GM19351 (cell line): ENCODE results near the gene B4GALT1.
"Not testable (repeated sequence)": the region's sequence is repeated elsewhere in the genome, so short reads cannot be mapped to it uniquely, and the experiment has no call there.

Experiments used
- ATAC-seq: cut with Tn5 transposase; IDR thresholded peaks from one replicate; pipeline ENCODE4 v1.9.1; 2021; ENCODE audit warnings: mild to moderate bottlenecking, moderate library complexity; ENCODE audit not compliant: unreplicated experiment

Gene B4GALT1

DNA sequence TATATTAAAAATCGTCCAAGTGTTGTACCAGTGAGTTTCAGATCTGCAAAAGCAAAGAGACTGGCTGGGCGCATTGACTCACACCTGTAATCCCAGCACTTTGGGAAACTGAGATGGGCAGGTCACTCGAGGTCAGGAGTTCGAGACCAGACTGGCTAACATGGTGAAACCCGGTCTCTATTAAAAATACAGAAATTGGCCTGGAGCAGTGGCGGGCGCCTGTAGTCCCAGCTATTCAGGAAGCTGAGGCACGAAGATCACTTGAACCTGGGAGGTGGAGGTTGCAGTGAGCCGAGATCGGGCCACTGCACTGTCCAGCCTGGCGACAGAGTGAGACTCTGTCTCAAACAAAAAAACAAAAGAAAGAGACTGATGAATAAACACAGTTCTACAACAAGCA is 18.3 kb upstream of the B4GALT1 start:
- no peak for ATAC-seq

DNA sequence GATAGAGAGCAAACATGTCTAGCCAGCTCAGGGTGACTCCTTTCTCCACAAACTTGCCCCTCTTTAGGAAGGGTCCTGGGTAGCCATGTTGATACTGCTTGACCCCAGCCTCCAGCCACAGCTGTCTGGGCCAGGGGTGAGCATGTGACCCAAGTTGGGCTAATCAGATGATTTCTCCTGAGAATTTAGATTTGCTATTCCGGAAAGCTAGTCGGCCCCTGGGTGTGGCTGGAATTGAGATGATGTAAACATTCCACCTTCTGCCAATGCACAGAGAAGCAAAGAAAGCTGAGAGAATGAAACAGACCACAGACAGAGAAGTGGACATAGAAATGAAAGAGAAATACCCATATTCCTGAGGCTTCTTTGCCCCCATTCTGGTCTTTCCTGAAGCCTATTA is 17.8 kb upstream of the B4GALT1 start:
- no peak for ATAC-seq

DNA sequence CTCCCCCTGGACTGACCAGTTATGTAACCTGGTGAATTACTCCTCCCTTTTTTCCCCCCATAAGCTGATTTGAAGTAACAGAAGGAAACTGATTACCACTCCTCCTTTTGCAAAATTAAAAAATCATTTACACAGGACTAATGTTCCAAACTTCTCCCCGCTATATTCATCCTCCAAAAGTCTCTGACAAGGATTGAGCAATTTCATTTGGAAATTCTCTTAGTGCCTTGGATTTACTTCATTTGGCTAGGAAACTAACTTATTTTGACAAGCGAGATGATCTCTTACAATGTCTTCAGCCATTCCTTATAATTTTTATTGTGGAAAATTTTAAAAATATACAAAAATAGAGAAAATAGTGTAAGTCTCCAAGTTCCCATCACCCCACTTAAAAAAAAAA is 15.4 kb upstream of the B4GALT1 start:
- no peak for ATAC-seq

DNA sequence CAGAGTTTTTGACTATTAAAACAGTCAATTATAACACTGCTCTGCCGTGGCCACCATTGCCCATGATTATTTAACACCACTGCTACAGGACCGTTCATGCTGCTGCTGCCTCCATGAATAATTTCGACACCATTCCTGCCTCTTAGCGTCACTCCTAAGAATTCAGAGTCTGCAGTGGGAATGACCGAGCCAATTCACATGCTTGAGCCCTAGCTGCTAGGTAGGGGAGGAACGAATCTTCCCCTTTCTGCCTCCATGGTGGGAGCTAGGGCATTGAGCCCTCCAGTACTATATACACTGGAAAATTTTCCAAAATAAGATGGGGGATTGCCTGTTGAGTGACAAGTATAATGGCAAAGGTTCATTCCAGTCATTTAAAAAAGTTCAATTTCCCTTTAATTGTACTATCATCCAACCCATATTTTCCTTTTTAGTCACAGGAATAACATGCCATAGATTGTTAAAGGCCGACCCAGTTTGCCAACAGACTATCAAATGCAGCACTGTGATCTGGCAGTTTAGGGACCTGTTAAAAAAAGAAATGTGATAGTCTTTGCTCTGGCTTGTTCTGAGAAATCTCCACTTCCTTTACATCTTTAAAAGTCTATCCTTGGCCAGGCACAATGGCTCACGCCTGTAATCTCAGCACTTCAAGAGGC is 13.5 kb upstream of the B4GALT1 start:
- no peak for ATAC-seq

DNA sequence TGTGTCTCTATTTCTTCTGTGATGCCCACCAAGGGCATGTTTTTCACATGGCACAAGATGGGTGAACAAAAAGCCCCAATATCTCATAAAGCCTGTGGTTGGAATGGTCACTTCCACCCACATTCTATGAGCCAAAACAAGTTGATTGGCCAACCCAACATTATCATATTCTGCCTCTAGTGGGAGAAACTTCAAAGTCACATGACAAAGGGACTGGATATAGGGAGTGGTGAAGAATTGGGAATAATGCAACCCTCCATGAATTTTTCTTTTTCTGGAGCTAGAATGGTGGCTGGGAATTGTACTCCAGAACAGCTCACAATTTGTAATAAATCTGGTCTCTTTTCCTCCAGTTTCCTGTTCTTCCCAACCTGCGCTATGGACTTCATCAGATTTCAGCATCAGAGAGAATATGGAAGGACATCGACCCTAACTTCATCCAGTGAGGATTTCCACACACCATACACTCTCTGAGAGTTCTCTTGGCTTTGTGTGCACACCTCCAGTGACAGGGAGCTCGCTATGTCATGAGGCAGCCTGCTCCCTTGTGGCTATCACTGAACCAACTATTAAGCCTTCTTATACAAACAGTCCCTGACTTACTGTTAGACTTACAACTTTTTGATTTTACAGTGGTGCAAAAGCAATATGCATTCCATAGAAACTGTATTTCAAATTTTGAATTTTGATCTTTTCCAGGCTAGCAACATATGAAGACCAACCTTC is 12.0 kb upstream of the B4GALT1 start:
- no peak for ATAC-seq

DNA sequence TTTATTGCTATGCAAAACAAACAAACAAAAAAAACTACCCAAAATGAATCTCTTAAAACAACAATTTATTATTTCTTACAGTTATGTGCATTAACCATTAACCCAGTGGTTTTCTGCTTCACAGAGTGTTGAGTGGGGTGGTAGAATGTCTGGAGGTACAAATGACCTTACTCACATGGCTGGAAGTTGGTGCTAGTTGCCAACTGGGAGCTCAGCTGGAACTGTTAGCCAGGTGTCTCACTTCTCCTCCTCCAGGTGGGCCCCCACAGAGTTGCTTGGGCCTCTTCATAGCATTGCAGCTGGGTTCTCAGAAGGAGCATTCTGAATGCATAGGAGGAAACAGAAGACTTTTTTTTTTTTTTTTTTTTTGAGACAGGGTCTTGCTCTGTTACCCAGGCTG is 10.5 kb upstream of the B4GALT1 start:
- ATAC-seq = peak; percentile 50

DNA sequence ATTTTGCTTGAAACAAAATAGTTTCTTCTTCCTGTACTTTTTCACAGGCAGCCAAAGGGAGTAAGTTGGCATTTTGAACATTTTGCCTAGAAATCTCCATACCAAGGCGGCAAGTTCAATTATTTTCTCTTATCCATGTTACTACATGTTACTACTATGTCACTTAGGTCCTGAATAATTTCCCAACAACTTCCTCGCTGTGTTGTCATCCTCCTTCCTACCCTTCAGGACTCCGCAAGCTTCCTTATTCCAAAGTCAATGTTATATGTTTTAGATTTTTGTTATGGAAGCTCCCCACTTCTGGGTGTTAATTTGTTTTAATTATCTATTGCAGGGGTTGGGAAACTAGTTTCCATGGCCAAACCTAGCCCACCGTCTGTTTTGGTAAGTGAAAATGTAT is 9.9 kb upstream of the B4GALT1 start:
- no peak for ATAC-seq

DNA sequence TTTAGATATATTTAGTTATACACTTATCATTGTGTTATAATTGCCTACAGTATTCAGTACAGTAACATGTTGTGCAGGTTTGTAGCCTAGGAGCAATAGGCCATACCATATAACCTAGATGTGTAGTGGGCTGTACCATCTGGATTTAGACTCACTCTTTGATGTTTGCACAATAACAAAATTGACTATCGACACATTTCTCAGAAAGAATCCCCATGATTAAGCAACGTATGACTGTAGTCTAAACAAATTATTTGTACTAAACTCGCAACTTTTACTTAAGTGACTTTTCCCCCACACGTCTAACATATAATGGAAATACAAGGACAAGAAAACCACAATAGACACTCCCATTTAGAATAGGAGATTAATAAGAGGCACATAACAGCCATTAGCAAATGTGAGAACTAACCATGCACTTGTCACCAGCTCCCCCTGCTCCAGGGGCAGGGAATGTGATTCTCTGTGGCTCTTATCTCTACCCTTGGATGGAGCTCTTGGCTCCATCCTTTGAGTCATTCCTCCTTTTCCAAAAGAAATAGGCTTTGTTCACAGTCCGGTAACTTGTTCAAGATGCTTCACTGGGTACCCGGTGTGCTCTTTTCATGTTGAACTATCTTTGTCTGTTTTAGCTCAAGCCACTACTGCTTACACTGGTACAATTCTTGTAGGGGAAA is 8.7 kb upstream of the B4GALT1 start:
- ATAC-seq = no peak

DNA sequence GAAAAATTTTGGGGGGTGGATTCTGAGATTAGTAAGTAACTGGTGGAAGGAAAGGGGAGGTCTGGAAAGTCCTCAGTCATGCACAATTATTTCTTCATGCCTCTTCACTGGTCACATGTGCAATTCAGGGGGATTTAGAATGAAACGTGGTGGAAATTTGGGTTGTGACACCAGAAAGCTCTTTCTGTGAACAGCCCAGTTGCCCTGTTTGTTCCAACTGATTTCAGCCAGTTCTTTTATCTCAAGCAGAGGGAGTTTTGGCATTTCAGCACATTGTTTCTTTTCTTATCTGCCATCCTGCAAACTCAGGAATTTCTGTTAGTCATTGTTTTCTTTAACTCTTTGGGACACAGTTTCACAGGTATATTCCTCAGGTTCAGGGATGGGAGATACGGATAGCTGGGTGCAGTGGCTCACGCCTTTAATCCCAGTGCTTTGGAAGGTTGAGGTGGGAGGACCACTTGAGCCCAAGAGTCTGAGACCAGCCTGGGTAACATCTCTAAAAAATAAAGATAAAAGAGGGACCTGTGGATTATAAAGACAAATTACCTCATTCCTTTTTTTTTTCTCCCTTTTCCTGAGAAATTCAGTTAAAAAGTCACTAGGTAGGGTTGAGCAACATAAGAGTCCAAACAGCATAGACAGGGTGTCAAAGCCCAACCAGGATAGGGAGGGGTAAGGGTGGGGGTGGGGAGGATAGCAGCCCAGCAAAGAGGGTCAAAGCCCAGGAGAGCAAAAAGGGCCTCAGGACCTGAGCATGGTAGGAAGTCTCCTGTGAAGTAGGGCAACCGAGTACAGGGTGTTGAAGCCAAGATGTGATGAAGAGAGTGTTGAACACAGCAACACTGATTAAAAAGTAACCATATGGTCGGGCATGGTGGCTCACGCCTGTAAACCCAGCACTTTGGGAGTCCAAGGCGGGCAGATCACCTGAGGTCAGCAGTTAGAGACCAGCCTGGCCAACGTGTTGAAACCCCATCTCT is 5.4 kb upstream of the B4GALT1 start:
- no peak for ATAC-seq

DNA sequence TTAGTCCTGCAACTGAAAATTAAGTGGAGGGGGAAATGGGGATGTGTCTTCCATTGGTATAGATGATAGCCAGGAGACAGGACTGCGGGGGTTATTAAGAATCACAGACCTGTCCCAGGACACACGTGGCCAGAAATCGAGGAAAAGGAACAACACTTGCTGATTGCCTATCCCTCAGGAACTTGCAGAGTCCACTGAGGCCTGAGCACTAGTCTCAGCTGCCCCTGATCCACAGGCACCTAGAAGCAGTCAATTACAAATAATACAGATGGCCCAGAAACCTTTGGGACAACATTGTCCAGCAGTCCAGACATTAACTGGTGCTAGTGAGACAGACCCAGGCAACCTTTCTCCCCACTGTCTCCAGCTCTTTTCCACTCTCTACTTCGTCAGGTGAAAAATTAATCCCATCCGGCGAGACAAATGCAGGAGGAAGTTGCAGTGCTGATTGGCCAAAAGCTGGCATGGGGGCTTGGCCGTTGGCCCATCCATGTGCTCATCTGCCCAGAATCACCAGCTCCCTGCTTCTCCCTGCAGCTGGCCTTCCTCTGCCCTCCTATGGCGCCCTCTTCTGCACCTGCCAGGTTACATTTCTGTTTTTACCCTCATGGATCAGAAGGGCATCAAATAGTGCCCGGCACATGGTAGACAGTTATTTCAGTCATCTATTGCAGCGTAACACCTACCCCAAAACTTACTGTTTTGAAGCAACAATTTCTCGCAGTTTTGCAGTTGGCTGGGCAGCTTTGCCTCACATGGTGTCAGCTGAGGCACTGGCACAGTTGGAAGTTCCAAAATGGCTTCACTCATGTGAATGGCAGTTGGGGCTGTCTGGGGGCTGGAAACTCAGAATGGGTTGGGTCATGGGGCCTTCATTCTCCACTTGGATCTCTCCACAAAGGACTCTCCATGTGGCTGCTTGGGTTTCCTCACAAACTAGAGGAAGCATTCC is 3.6 kb upstream of the B4GALT1 start:
- no peak for ATAC-seq

DNA sequence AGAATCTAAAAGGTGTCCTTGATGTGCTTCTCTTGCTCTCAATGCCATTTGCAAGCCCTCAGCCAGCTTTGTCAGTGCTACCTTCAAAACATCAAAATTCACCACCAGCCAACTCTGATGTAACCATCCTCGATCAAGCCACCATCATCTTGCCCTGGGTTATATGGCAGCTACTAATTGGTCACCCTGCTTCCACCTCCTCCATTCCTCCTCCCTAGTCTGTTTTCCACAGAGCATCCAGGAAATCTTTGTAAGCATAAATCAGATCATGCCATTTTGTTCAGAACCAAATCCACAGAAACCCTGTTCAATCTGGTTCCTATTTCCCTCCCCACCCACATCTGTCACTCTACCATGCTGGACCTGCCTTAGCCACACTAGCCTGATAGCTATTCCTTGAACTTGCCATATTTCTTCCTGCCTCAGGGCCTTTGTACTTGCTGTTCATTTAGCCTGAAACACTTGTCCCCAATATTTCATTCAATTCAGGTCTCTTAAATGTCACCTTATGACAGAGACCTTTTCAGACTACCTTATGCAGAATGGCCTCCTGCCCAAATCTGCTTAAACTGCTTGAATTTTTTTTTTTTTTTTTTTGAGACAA is 1.9 kb upstream of the B4GALT1 start:
- ATAC-seq = no peak

DNA sequence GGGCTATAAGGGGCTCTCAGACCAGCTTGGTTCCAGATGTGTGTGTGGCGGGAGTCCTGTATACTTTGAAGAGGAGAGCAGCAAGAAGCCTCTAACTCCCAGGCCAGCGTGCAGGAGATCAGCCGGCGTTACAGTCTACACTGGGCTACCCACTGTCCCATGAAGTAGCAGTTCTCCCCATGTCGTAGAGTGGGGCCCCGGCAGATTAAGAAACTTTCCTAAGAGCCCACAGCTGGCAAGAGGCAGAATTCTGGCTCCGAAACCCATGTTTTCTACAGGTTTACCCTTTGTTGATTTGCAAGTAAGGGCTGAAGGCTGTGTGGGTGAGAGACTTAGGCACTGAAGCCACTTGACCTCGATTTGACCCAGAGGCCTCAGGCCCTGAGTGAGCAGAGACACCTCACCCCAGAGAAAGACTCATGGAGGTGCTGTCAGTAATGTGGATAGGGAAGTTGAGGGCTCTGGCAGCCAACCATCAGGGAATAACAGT is 881 bp upstream of the B4GALT1 start:
- no peak for ATAC-seq

DNA sequence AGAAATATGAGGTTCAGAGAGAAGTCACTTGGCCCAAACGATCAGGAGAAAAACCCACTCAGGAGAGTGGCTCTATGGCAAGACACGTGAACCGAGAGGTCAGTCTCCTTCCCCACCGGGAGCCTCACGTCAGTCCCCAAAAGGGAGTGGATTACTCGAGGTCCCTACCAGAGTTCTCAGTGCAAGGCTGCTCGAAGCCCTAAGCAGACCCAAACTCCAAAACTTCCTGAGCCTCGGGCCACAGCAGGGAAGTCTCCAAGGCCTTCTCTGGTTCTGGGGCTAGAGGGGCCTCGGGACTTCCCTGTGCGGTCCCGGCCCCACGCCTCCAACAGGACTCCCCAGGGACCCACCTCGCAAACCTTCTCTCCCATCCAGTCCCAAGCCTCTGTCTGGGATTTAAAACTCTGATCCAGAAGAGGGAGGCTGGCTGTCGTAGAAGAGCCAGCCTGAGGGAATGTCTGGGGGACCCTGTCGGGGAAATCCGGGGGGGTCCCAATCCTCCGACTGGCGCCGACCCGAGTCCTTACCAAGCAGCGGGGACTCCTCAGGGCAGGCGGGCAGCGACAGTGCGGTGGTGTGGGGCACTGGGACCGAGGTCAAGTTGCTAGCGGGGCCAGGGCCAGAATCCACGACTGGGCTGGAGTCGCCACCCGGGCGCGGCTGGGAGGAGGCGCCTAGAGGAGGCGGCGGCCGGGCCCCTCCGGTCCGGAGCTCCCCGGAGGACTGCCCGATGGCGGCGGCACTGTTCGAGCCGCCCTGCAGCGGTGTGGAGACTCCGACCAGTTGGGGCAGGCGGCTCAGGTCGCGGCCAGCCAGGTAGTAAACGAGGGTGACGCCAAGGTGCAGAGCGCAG is 679 bp downstream of the B4GALT1 start:
- ATAC-seq = peak; percentile 1

DNA sequence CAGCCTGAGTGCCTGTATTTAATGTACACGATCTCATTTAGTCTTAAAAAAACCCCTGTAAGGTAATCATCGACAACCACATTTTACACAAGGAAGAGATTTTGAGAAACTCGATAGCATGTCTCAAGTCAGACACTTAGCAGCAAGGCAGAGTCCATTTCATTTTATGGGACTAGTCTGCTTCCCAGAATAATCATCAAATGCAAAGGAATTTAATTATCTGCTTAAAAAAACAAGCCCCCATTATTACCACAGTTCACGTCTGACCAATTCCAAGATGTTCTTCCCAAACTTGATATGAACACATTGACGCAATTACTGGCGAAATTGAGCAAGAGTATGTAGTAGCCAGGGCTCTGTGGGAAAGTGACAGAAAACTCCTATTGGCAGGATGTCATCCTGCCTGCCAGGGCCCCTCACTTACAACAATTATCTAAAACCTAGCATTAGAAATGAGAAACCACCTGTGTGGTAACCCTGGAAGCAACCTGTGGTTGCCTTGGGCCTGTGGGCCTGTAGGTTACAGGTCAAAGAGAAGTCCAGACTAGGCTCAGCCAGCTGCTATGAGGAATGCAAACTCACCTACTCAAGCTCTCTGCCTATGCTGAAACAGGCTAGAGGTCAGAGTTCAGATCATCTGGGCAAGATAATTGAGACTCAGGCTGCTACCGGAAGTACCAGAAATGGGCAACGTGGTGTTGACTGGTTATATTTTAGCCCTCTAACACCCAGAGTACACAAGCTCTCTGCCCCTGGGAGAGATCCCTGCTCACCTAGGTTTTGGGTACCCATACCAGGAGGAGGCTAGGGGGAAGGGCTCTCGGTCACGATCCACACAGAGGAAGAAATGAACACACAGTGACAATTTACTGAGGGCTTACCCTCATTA is 1.6 kb downstream of the B4GALT1 start:
- peak; percentile 18 for ATAC-seq

DNA sequence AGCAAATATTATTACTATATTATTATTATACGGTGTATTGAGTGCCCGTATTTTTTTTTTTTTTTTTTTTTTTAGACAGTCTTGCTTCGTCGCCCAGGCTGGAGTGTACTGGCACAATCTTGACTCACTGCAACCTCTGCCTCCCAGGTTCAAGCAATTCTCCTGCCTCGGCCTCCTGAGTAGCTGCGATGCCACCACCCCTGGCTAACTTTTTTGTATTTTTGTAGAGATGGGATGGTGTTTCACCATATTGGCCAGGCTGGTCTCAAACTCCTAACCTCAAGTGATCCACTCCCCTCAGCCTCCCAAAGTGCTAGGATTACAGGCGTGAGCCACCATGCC is 2.2 kb downstream of the B4GALT1 start:
- not testable (repeated sequence) for ATAC-seq

DNA sequence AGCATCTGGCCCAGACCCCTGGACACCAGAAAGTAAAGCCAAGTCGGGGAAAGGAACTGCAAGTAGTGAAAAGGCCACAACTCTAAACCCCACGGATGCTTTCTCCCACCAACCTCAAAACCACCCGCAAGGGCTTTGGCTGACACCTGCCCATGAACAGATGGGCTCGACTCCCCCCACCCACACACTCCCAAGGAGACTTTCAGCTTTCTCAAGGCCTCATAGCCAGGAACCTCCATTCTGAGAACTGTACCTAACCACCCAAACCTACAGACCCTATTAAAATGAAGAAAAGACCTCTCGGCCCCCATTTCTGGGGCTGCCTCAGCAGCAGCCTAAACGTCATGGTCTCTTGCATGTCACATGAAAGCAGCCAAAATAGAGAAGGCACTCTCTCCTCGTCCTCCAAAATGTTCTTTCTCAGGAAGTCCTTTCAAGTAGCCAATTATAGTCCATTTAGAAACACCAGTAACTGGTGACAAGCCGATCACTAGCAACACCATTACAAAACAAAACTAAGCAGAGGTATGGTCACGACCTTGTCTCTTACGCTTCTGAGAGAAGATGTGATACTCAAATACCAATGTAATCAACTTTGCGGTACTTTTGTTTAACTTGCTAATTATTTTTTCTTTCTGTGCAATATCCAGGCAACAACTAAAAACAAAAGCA is 2.9 kb downstream of the B4GALT1 start:
- ATAC-seq = peak; percentile 22
